Measurements from ENCODE around the gene ZNF70. TPM values are rescaled to one million over a fixed set of nuclear protein-coding genes. Genes with fewer than 3 reads are reported as not detected.

Gene ZNF70
- total and polyA plus RNA-seq, 10 of the 15 experiments (the other 5 are each of a cell fraction or from before 2014, with no cell fraction given) = 0.15 to 2.3 (median 0.85) TPM

- ChIA-PET SMC1A (ENCODE audit: uncharacterized antibody, unreplicated experiment) (interaction anchor here (1.0 to 1.9 kb wide), 7 partner anchors 9 to 59 kb away, joined by 3 to 5 read pairs (median 4); no protein-coding TSS in a partner anchor), POLR2A (interaction anchor here (0.5 to 2.5 kb wide), 4 partner anchors 19 to 108 kb away, joined by 3 to 8 read pairs (median 6); partner anchors contain the start of genes CHCHD10 and SLC2A11), CTCF (interaction anchor here (0.8 to 1.5 kb wide), 3 partner anchors 16 to 59 kb away, joined by 3 read pairs; no protein-coding TSS in a partner anchor), RAD21 (ENCODE audit: unreplicated experiment) (interaction anchor here (0.6 to 1.1 kb wide), 5 partner anchors 14 to 616 kb away, joined by 3 to 4 read pairs (median 3); partner anchors contain the start of genes MIF and MMP11)
- ATAC-seq (peak; percentile 82), DNase-seq (ENCODE audit: low read depth, low spot score) (no peak), FAIRE-seq (peak; percentile 18)
- Histone ChIP-seq H3K27ac (ENCODE audit: control insufficient read depth, insufficient read depth) (peak within 1 kb of the TSS; percentile 98), H4K20me1 (ENCODE audit: control insufficient read depth, insufficient read depth) (0 out of 2 replicates have a peak, but pooled peaks cover 4% of the 10 kb centered on the region), H3K36me3 (ENCODE audit: control insufficient read depth in 2 of 2, insufficient read depth in 2 of 2, low read length in 1 of 2) (peaks cover 3 to 8% of the 10 kb centered on the region in 2 experiments; a peak in 3 of 4 replicates), H3K9ac (ENCODE audit: control insufficient read depth, insufficient read depth, low read length) (peak within 1 kb of the TSS; percentile 99), H3K79me2 (ENCODE audit: control insufficient read depth, insufficient read depth, low read length) (peaks cover 46% of the 10 kb centered on the region), H3K4me2 (ENCODE audit: control insufficient read depth, insufficient read depth) (peak within 1 kb of the TSS; percentile 98), H3K27me3 (replicated peaks in 1 of 2; ENCODE audit: control insufficient read depth in 2 of 2, insufficient read depth in 2 of 2, low read length in 1 of 2) (no peaks in the 10 kb centered on the region), H3K4me1 (ENCODE audit: control insufficient read depth, insufficient read depth, low read length) (peaks cover 11% of the 10 kb centered on the region), H2AFZ (ENCODE audit: control insufficient read depth, low read depth, low read length) (peak within 1 kb of the TSS; percentile 97), H3K9me3 (replicated peaks; ENCODE audit: control insufficient read depth, insufficient read depth, low read length) (no peaks in the 10 kb centered on the region), H3K4me3 (peak within 1 kb of the TSS; percentile 73)
- WGBS (ENCODE audit: insufficient coverage, insufficient replicate concordance, low lambda C conversion rate, missing lambda C conversion rate) = under 1% methylated on average over 55 of the region's 97 CpGs
- BruUV-seq (replicated peaks) = no TSS peak
- intact Hi-C loops (cut with micrococcal nuclease; ENCODE audit: unreplicated experiment) (loop anchor here (2.0 kb wide), 1 partner anchor 18 kb away; no protein-coding TSS in a partner anchor), in situ Hi-C loops (cut with MboI) (no loop called here)
- TF ChIP-seq ZSCAN29 (IDR thresholded peaks at IDR 0.05) = no peak
- TF ChIP-seq ATF3 (IDR thresholded peaks at IDR 0.05; ENCODE audit: borderline replicate concordance, extremely low read depth, low read depth, low read length) = no peak
- no peak for TF ChIP-seq ESRRA (IDR thresholded peaks at IDR 0.05; ENCODE audit: low read length)
- TF ChIP-seq STAT1 (conservative IDR thresholded peaks at IDR 0.05) = no peak
- no peak for TF ChIP-seq CREM (IDR thresholded peaks at IDR 0.05; ENCODE audit: low read depth)
- no peak for TF ChIP-seq CEBPB (IDR thresholded peaks at IDR 0.05; ENCODE audit: borderline replicate concordance in 1 of 2, low read depth in 2 of 2, low read length in 2 of 2)
- TF ChIP-seq NKRF (conservative IDR thresholded peaks at IDR 0.05) = peak; percentile 57
- TF ChIP-seq RELB (IDR thresholded peaks at IDR 0.05; ENCODE audit: low read depth) = no peak; the same call in none of the 2 replicates
- TF ChIP-seq POLR2AphosphoS5 (IDR thresholded peaks at IDR 0.05; ENCODE audit: low read length) = peak; percentile 80
- peak; percentile 5 for TF ChIP-seq SP1 (IDR thresholded peaks at IDR 0.05; ENCODE audit: low read depth, low read length)
- TF ChIP-seq MTA3 (IDR thresholded peaks at IDR 0.05; ENCODE audit: borderline replicate concordance, low read length) = no peak
- TF ChIP-seq IKZF2 (IDR thresholded peaks at IDR 0.05) = peak in 1 of 2 experiments; percentile 24; a peak in 1 of 4 replicates
- TF ChIP-seq ZBTB11 (CRISPR knock-in tag; IDR thresholded peaks at IDR 0.05) = no peak
- no peak for TF ChIP-seq SUPT20H (IDR thresholded peaks at IDR 0.05; ENCODE audit: borderline replicate concordance, control insufficient read depth, low read depth, low read length)
- no peak for TF ChIP-seq BMI1 (IDR thresholded peaks at IDR 0.05; ENCODE audit: borderline replicate concordance)
These were observed 36.1 kb upstream of the ZNF70 start, which contains the start of gene SMARCB1 for GRCh38 chr22:23786752-23787599. Gene SMARCB1 (plus strand): TSS chr22:23786966. CDS start chr22:23787170, 204 bp downstream.
